DOHH2 (cell line): ENCODE results near the gene ZSCAN5B.
A peak's percentile ranks its signal among the peaks of the same experiment; 100 is the strongest.
"Not testable (repeated sequence)": the region's sequence is repeated elsewhere in the genome, so short reads cannot be mapped to it uniquely, and the experiment has no call there.

Source experiments
- H3F3A ChIP-seq: fragments of 200-600 bp; sonication (generic), shearing (Covaris generic); 2 replicates; pipeline ENCODE4 v1.6.0; 2016; ENCODE audit warnings: antibody characterized with exemption, mild to moderate bottlenecking; ENCODE audit not compliant: control insufficient read depth, insufficient read depth
- H3K27ac ChIP-seq: fragments of 200-600 bp; sonication (generic); 2 replicates; pipeline ENCODE4 v1.5.1; 2014; ENCODE audit warnings: low read depth, mild to moderate bottlenecking, low read length, moderate library complexity
- H3K27me3 ChIP-seq: fragments of 200-600 bp; sonication (generic); 2 replicates; pipeline ENCODE4 v1.6.1; 2014; ENCODE audit warnings: mild to moderate bottlenecking, low read length, mixed read lengths; ENCODE audit not compliant: control insufficient read depth
- H3K36me3 ChIP-seq: fragments of 200-600 bp; sonication (generic); 2 replicates; pipeline ENCODE4 v1.6.1; 2014; ENCODE audit warnings: mild to moderate bottlenecking, low read length, moderate library complexity, mixed read lengths; ENCODE audit not compliant: control insufficient read depth
- H3K4me1 ChIP-seq: fragments of 200-600 bp; sonication (generic); 2 replicates; pipeline ENCODE4 v1.6.1; 2014; ENCODE audit warnings: mild to moderate bottlenecking, low read length, mixed read lengths; ENCODE audit not compliant: control insufficient read depth
- H3K4me2 ChIP-seq: fragments of 200-600 bp; sonication (generic); 2 replicates; pipeline ENCODE4 v1.6.0; 2014; ENCODE audit warnings: mild to moderate bottlenecking, low read length, moderate library complexity
- H3K4me3 ChIP-seq: fragments of 200-600 bp; sonication (generic); 2 replicates; pipeline ENCODE4 v1.5.1; 2014; ENCODE audit warnings: mild to moderate bottlenecking, low read length, mixed read lengths
- H3K79me2 ChIP-seq: fragments of 200-600 bp; sonication (generic); 2 replicates; pipeline ENCODE4 v1.6.1; 2014; ENCODE audit warnings: mild to moderate bottlenecking, low read length, mixed read lengths; ENCODE audit not compliant: control insufficient read depth
- H3K9me2 ChIP-seq: fragments of 200-600 bp; sonication (generic); replicated peaks from 2 replicates; pipeline ENCODE4 v1.6.1; 2014; ENCODE audit warnings: mild to moderate bottlenecking, low read length, mixed read lengths; ENCODE audit not compliant: control insufficient read depth
- H3K9me3 ChIP-seq: fragments of 200-600 bp; sonication (generic); 2 replicates; pipeline ENCODE4 v1.6.1; 2014; ENCODE audit warnings: antibody characterized with exemption, low read length, mixed read lengths; ENCODE audit not compliant: control insufficient read depth, insufficient read depth
- H4K20me1 ChIP-seq: fragments of 200-600 bp; sonication (generic); 2 replicates; pipeline ENCODE4 v1.6.0; 2014; ENCODE audit warnings: low read depth, mild to moderate bottlenecking, antibody characterized with exemption, low read length, moderate library complexity; ENCODE audit not compliant: control insufficient read depth, insufficient read depth
- CTCF ChIP-seq: fragments of 200-600 bp; sonication (generic); IDR thresholded peaks from one replicate; pipeline ENCODE4 v1.5.1; 2014; ENCODE audit warnings: antibody characterized with exemption, mild to moderate bottlenecking, low read depth, low read length; ENCODE audit not compliant: poor library complexity, severe bottlenecking
- EZH2phosphoT487 ChIP-seq: fragments of 200-600 bp; sonication (generic); IDR thresholded peaks from 2 replicates; pipeline ENCODE4 v1.6.1; 2017; ENCODE audit warnings: borderline replicate concordance, mild to moderate bottlenecking, antibody characterized with exemption, low read length, moderate library complexity, mixed read lengths

Gene ZSCAN5B

GRCh38 chr19:56222901-56223300 is 25.3 kb upstream of the ZSCAN5B start:
- no peaks in the 10 kb centered on the region for H3F3A ChIP-seq
- TF ChIP-seq EZH2phosphoT487 (no peak), CTCF (no peak)

GRCh38 chr19:56221851-56222250 is 24.3 kb upstream of the ZSCAN5B start:
- no peak overlapping the region for H3K4me2 ChIP-seq
- no peaks in the 10 kb centered on the region for H4K20me1 ChIP-seq
- H3K9me2 ChIP-seq: no peaks in the 10 kb centered on the region
- H3F3A ChIP-seq: no peaks in the 10 kb centered on the region
- H3K27ac ChIP-seq: no peak overlapping the region
- H3K79me2 ChIP-seq: no peaks in the 10 kb centered on the region
- no peaks in the 10 kb centered on the region for H3K4me1 ChIP-seq
- TF ChIP-seq EZH2phosphoT487 (no peak), CTCF (peak; percentile 1)
- H3K27me3 ChIP-seq: no peaks in the 10 kb centered on the region
- H3K4me3 ChIP-seq: no peak overlapping the region
- H3K9me3 ChIP-seq: no peaks in the 10 kb centered on the region
- no peaks in the 10 kb centered on the region for H3K36me3 ChIP-seq

More at GRCh38 chr19:56222901-56223300, 25.3 kb upstream of the ZSCAN5B start:
- H3K79me2 ChIP-seq: no peaks in the 10 kb centered on the region
- no peak overlapping the region for H3K27ac ChIP-seq
- H3K27me3 ChIP-seq: no peaks in the 10 kb centered on the region
- no peaks in the 10 kb centered on the region for H4K20me1 ChIP-seq
- H3K4me1 ChIP-seq: no peaks in the 10 kb centered on the region
- no peak overlapping the region for H3K4me3 ChIP-seq
- H3K9me3 ChIP-seq: no peaks in the 10 kb centered on the region
- no peaks in the 10 kb centered on the region for H3K36me3 ChIP-seq
- H3K4me2 ChIP-seq: no peak overlapping the region
- no peaks in the 10 kb centered on the region for H3K9me2 ChIP-seq

DNA sequence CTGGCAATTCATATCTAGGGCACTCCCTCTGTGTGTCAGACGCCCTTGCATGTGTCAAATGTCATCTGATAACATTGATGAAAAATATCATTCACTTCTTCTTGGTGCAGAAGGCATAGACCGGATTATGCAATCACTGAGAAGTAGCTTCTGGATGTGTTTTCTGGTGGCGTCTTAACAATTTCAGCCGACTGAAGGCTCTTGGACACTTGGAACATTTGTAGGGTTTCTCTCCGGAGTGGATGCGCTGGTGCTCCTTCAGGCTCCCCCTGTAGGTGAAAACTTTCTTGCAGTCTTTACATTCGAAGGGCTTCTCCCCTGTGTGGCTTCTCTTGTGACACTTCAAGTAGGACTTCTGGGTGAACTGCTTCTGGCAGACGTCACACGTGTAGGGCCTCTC is 23.9 kb upstream of the ZSCAN5B start:
- not testable (repeated sequence) for H3K9me3 ChIP-seq

More for the DNA sequence above, 23.9 kb upstream of the ZSCAN5B start:
- not testable (repeated sequence) for H3K9me2 ChIP-seq, H3K4me3 ChIP-seq, H3K36me3 ChIP-seq, H3K79me2 ChIP-seq, H3K4me2 ChIP-seq, H3K27me3 ChIP-seq, H4K20me1 ChIP-seq, H3K27ac ChIP-seq, H3F3A ChIP-seq, H3K4me1 ChIP-seq
- TF ChIP-seq CTCF: peak; percentile 41
